ENCODE measurements around the gene FAM118B.

FAM118B gene

DNA sequence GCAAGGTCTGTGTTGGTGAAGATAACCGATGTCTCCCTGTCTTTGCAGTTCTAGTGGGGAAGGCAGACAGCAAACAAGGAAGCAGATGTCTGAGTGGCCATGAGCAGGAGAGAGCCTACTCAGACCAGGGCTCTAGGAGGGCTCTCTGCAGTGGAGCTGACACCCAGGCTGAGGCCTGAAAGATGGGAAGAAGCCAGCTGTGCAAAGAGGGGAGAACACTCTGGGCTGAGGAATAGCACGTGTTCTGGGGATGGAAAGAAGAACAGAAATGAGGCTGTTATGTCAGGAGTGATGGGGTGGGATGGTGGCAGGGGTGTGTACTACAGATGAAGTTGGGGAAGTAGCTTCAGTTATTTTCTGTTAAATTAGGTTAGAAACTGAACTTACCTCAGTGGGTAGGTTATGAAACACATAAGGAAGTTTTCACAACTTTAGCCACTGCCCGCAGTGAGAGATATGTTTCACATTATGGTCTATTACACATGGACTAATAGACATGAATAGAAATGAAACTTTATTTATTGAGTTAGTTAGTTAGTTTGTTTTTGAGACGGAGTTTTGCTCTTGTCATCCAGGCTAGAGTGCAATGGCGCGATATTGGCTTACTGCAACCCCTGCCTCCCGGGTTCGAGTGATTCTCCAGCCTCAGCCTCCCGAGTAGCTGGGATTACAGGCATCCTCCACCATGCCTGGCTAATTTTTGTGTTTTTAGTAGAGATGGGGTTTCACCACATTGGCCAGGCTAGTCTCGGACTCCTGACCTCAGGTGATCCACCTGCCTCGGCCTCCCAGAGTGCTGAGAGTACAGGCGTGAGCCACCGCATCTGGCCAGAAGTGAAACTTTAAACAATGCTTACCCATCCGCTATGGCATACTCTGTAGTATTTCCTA, 100.1 kb downstream of the FAM118B start:
- no peak for DNase-seq (ENCODE audit: low read depth)
